Measurements from ENCODE around the gene ADGRL2. TPM values are rescaled to one million over a fixed set of nuclear protein-coding genes. Genes with fewer than 3 reads are reported as not detected.

Gene ADGRL2
- total RNA-seq, 1 experiment from 2014 or later = 0.20 TPM

GRCh38 chr1:81836007-81836626 is 35.4 kb downstream of the ADGRL2 start:
- intact Hi-C loops (cut with micrococcal nuclease) = no loop called here

More at GRCh38 chr1:81836007-81836626, 35.4 kb downstream of the ADGRL2 start:
- Histone ChIP-seq H3K79me2 (ENCODE audit: insufficient read depth, low read length) (no peaks in the 10 kb centered on the region), H3K27me3 (ENCODE audit: insufficient read depth, low read length) (peaks cover 30% of the 10 kb centered on the region; the same call in 1 of the 2 replicates), H3K4me3 (replicated peaks in 1 of 2; ENCODE audit: low read depth in 1 of 2, low read length in 2 of 2) (no peak overlapping the region), H3K9me3 (ENCODE audit: control insufficient read depth in 1 of 2, insufficient read depth in 1 of 2, low read depth in 1 of 2, low read length in 2 of 2) (no peaks in the 10 kb centered on the region), H3K36me3 (ENCODE audit: control insufficient read depth in 1 of 2, insufficient read depth in 2 of 2, low read length in 2 of 2) (no peaks in the 10 kb centered on the region; a peak in 1 of 4 replicates), H3K4me2 (ENCODE audit: low read length) (no peak overlapping the region), H2AFZ (ENCODE audit: low read depth, low read length, poor library complexity, severe bottlenecking) (no peak overlapping the region), H3K9me2 (ENCODE audit: insufficient read depth) (no peaks in the 10 kb centered on the region), H3K9ac (ENCODE audit: low read length) (no peak overlapping the region), H3K4me1 (ENCODE audit: control insufficient read depth in 1 of 2, insufficient read depth in 2 of 2, low read length in 2 of 2) (no peaks in the 10 kb centered on the region), H3K27ac (ENCODE audit: low read depth, low read length) (no peak overlapping the region), H4K20me1 (ENCODE audit: insufficient read depth) (no peaks in the 10 kb centered on the region)
- ATAC-seq (no peak), DNase-seq (ENCODE audit: low read depth, low spot score) (no peak)
- TF ChIP-seq RAD21 (IDR thresholded peaks at IDR 0.05; ENCODE audit: low read depth) (no peak), ZNF274 (IDR thresholded peaks at IDR 0.05; ENCODE audit: low read depth, low read length) (no peak), CTCF (IDR thresholded peaks at IDR 0.05 in 2 of 3, conservative IDR thresholded peaks at IDR 0.05 in 1 of 3; ENCODE audit: borderline replicate concordance in 1 of 3, insufficient read depth in 1 of 3, low read depth in 2 of 3, low read length in 2 of 3) (no peak), POLR2A (IDR thresholded peaks at IDR 0.05; ENCODE audit: borderline replicate concordance, extremely low read depth, insufficient read depth, insufficient read length) (no peak), CEBPB (IDR thresholded peaks at IDR 0.05; ENCODE audit: low read depth) (no peak), EZH2 (IDR thresholded peaks at IDR 0.05) (no peak), EGR1 (IDR thresholded peaks at IDR 0.05; ENCODE audit: low read depth) (no peak), CBX3 (IDR thresholded peaks at IDR 0.05; ENCODE audit: low read depth) (no peak), TCF7L2 (IDR thresholded peaks at IDR 0.05; ENCODE audit: borderline replicate concordance, extremely low read depth, insufficient read depth, insufficient read length) (no peak), ATF3 (IDR thresholded peaks at IDR 0.05) (no peak), MAX (IDR thresholded peaks at IDR 0.05) (no peak), ZBTB33 (IDR thresholded peaks at IDR 0.05; ENCODE audit: extremely low read depth, insufficient replicate concordance, low read length) (no peak), ELF1 (IDR thresholded peaks at IDR 0.05; ENCODE audit: borderline replicate concordance, low read depth) (no peak), ZFX (IDR thresholded peaks at IDR 0.05) (no peak), JUND (IDR thresholded peaks at IDR 0.05) (no peak), FOSL1 (IDR thresholded peaks at IDR 0.05; ENCODE audit: low read depth) (no peak), YY1 (IDR thresholded peaks at IDR 0.05; ENCODE audit: extremely low read depth, insufficient replicate concordance, low read depth, low read length) (no peak), POLR2AphosphoS5 (IDR thresholded peaks at IDR 0.05; ENCODE audit: low read depth, low read length) (no peak)
- RAD21 ChIA-PET (ENCODE audit: low non-redundant PET in 1 of 2, low total read pairs in 2 of 2, uncharacterized antibody in 2 of 2, unreplicated experiment in 2 of 2) = no interaction called here
- POLR2A ChIA-PET = no interaction called here
- BruUV-seq (replicated peaks) = no TSS peak
- CTCF ChIA-PET = no interaction called here
